K562 (cell line): ENCODE results near the gene SLC2A9. TPM values are rescaled to one million over a fixed set of nuclear protein-coding genes. Genes with fewer than 3 reads are reported as not detected.

Experiments
- ATAC-seq: fragments of 200-7000 bp; cut with Tn5 transposase; 3 replicates; pipeline ENCODE4 v1.9.1; 2020; ENCODE audit warnings: moderate library complexity
- BruUV-seq: library from RNA; stranded (reverse); fragments of 400-500 nt; replicated peaks from 2 replicates; lab custom pipeline; 2021; lab: Mats Ljungman, UMichigan
- CTCF ChIA-PET: fragments of 300-600 bp; formaldehyde crosslinking; extraction: SDS; loops from one replicate; lab custom pipeline; 2021; ENCODE audit warnings: low intra/inter-chr PET ratio; lab: Yijun Ruan, JAX
- POLR2A ChIA-PET: fragments of 300-600, 350-650 bp; sonication (Branson Sonifier 250); formaldehyde crosslinking; extraction: SDS; loops from one replicate; lab custom pipeline; 2021; ENCODE audit warnings: antibody characterized with exemption, inconsistent platforms; lab: Yijun Ruan, JAX
- DNase-seq, 4 experiments: peaks; one replicate each; pipeline versions ENCODE4 v3.0.0 to v3.0.0-alpha.2; 2011 to 2018; ENCODE audit warnings: low spot score in 3 of 4, mixed read lengths in 3 of 4; ENCODE audit errors: extremely low read depth in 1 of 4
- FAIRE-seq: peaks from 2 replicates; lab custom pipeline; 2011; peaks lifted over from hg19 to GRCh38; lab: Jason Lieb, UNC
- H2AFZ ChIP-seq: 2 replicates; pipeline ENCODE4 v1.6.0; 2011; ENCODE audit warnings: low read depth, low read length, control low read depth, inconsistent platforms
- H3K27ac ChIP-seq: fragments of 200-600 bp; 3 replicates; pipeline ENCODE4 v1.8.0; 2011; ENCODE audit warnings: low read depth, mild to moderate bottlenecking, control low read depth, inconsistent platforms, low read length, moderate library complexity, mixed read lengths; ENCODE audit errors: extremely low read depth
- H3K27me3 ChIP-seq, 2 experiments: fragments of 300-600 bp in 1 of 2; 2 replicates in 1 of 2; 3 replicates in 1 of 2; pipeline versions ENCODE4 v1.6.0 to v1.8.0; 2011; ENCODE audit warnings: inconsistent platforms in 2 of 2, low read length in 2 of 2, mild to moderate bottlenecking in 1 of 2, mixed read lengths in 1 of 2, moderate library complexity in 1 of 2; ENCODE audit not compliant: control insufficient read depth in 2 of 2, insufficient read depth in 2 of 2
- H3K36me3 ChIP-seq: fragments of 300-600 bp; 3 replicates; pipeline ENCODE4 v1.8.0; 2011; ENCODE audit warnings: mild to moderate bottlenecking, low read length, inconsistent platforms; ENCODE audit not compliant: control insufficient read depth, insufficient read depth
- H3K4me1 ChIP-seq, 2 experiments: fragments of 200-600 bp in 1 of 2; replicated peaks in 1 of 2; 2 replicates in 1 of 2; 3 replicates in 1 of 2; pipeline versions ENCODE4 v1.5.1 to v1.8.0; 2011; ENCODE audit warnings: inconsistent platforms in 2 of 2, low read length in 2 of 2, mild to moderate bottlenecking in 1 of 2, mixed read lengths in 1 of 2, moderate library complexity in 1 of 2; ENCODE audit not compliant: control insufficient read depth in 2 of 2, insufficient read depth in 2 of 2
- H3K4me2 ChIP-seq: 2 replicates; pipeline ENCODE4 v1.6.1; 2011; ENCODE audit warnings: low read length, control low read depth, inconsistent platforms, mixed read lengths; ENCODE audit not compliant: insufficient read depth
- H3K4me3 ChIP-seq: fragments of 200-600 bp; sonication (generic), shearing (Covaris generic); 2 replicates; pipeline ENCODE4 v1.5.1; 2016; ENCODE audit warnings: control low read depth, inconsistent platforms
- H3K79me2 ChIP-seq: fragments of 200-600 bp; 3 replicates; pipeline ENCODE4 v1.8.0; 2011; ENCODE audit warnings: low read length, inconsistent platforms; ENCODE audit not compliant: control insufficient read depth, insufficient read depth
- H3K9ac ChIP-seq, 2 experiments: 2 replicates each; pipeline versions ENCODE4 v1.6.0 to v1.6.1; 2011; ENCODE audit warnings: low read depth in 2 of 2, low read length in 2 of 2, control low read depth in 1 of 2, inconsistent platforms in 1 of 2, mild to moderate bottlenecking in 1 of 2, mixed read lengths in 1 of 2; ENCODE audit not compliant: insufficient read depth in 1 of 2
- H3K9me1 ChIP-seq: one replicate; pipeline ENCODE4 v1.6.0; 2011; ENCODE audit warnings: inconsistent platforms, mild to moderate bottlenecking, low read length, moderate library complexity; ENCODE audit not compliant: control insufficient read depth, insufficient read depth
- H3K9me3 ChIP-seq: replicated peaks from 2 replicates; pipeline ENCODE4 v1.5.1; 2011; ENCODE audit warnings: low read depth, low read length, inconsistent platforms; ENCODE audit not compliant: control insufficient read depth, insufficient read depth
- H4K20me1 ChIP-seq: replicated peaks from 2 replicates; pipeline ENCODE4 v1.6.1; 2011; ENCODE audit warnings: low read length, inconsistent platforms, mixed read lengths; ENCODE audit not compliant: control insufficient read depth, insufficient read depth
- OTX1 ChIP-seq: fragments of 450-650 bp; formaldehyde crosslinking; IDR thresholded peaks from 2 replicates; pipeline ENCODE4 v1.4.0; 2022; ENCODE audit warnings: mild to moderate bottlenecking
- PRMT5 ChIP-seq: sonication (generic); formaldehyde crosslinking; IDR thresholded peaks from 2 replicates; pipeline ENCODE4 v1.5.0; 2020; ENCODE audit warnings: missing genetic modification reagents
- WGBS: fragments of 100-300 bp; shearing (Covaris generic); methylation state at CpG from one replicate; pipeline ENCODE4 v1.1.6; 2016; ENCODE audit warnings: low coverage, mixed read lengths; ENCODE audit not compliant: insufficient coverage; ENCODE audit errors: missing lambda C conversion rate; 5-methylcytosine and 5-hydroxymethylcytosine counted together
- in situ Hi-C: fragments of 300-500 bp; cut with MboI; formaldehyde crosslinking; loops from 4 replicates; pipeline ENCODE4 v1.15.0; 2018; ENCODE audit warnings: inconsistent platforms, mixed read lengths
- intact Hi-C: fragments of 100-400 bp; cut with micrococcal nuclease; formaldehyde crosslinking; loops from 2 replicates; pipeline ENCODE4 v1.14.2; 2022
- polyA plus RNA-seq, 8 experiments: library from polyadenylated mRNA; depleted of rRNA in 4 of 8; stranded (reverse) in 5 of 8; unstranded in 3 of 8; fragments of >200 nt; fragmentation: Nextera tagmentation in 2 of 8; fragmentation: Illumina TruSeq in 1 of 8; extraction: Ambion mirVana in 2 of 8; extraction: Trizol in 1 of 8; gene quantifications; 2 replicates each; pipeline versions ENCODE4 v1.2.1 to v1.2.3, GENCODE V29; 2011 to 2014; ENCODE audit warnings: inconsistent platforms in 1 of 8, missing spikeins in 1 of 8
- total RNA-seq, 7 experiments: library from RNA; depleted of rRNA in 6 of 7; stranded (reverse); fragments of >200 nt in 6 of 7; fragmentation: Illumina TruSeq in 2 of 7; extraction: Trizol in 2 of 7; gene quantifications; 2 replicates each; pipeline versions ENCODE4 v1.2.1 to v1.2.3, GENCODE V29; 2011 to 2021; ENCODE audit warnings: low replicate concordance in 1 of 7
- TF ChIP-seq, protein P1 (sequence below): sonication (generic); formaldehyde crosslinking; IDR thresholded peaks from 2 replicates; pipeline ENCODE4 v1.8.0; 2023; ENCODE audit warnings: mild to moderate bottlenecking, missing genetic modification reagents
- TF ChIP-seq, protein P2 (sequence below), 2 experiments: fragments of 450-650 bp in 1 of 2; sonication (generic) in 1 of 2; formaldehyde crosslinking; conservative IDR thresholded peaks; 2 replicates each; pipeline versions ENCODE4 v1.4.0 to v1.8.1; 2020 to 2022; ENCODE audit warnings: mild to moderate bottlenecking in 1 of 2, missing genetic modification reagents in 1 of 2

Gene SLC2A9
- total and polyA plus RNA-seq, 9 of the 15 experiments (the other 6 are each of a cell fraction or from before 2014, with no cell fraction given): 0.15 to 1.9 (median 0.76) TPM

DNA sequence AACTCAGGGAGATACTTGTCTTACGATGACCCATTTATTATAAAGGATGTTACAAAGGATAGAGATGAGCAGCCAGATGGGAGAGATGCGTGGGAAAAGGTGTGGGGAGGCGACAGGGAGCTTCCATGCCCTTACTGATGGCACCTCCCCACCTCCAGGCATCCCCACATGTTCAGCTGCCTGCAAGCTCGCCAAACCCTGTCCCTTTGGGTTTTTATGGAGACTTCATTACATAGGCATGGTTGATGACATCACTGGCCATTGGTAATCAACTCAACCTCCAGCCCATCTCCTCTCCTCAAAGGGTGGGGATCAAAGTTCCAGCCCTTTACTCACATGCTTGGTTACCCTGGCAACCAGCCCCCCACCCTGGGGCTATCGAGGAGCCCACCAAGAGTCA lies 29.4 kb upstream of the SLC2A9 start:
- in situ Hi-C loops: no loop called here
- no peak for TF ChIP-seq OTX1
- TF ChIP-seq, all 486 proteins: peak for 0
- Histone ChIP-seq H3K27me3 (peaks cover 22 to 50% of the 10 kb centered on the region in 2 experiments), H3K9me1 (no peaks in the 10 kb centered on the region), H3K36me3 (no peaks in the 10 kb centered on the region), H4K20me1 (no peaks in the 10 kb centered on the region), H3K79me2 (no peaks in the 10 kb centered on the region), H3K4me2 (no peak overlapping the region), H2AFZ (no peak overlapping the region), H3K9me3 (no peaks in the 10 kb centered on the region), H3K9ac (no peak overlapping the region), H3K4me1 (no peaks in the 10 kb centered on the region), H3K27ac (no peak overlapping the region), H3K4me3 (no peak overlapping the region)
- FAIRE-seq: no peak
- 1% methylated on average over 5 of the region's 5 CpGs for WGBS
- DNase-seq: no peak
- ATAC-seq: no peak
- intact Hi-C loops: no loop called here
- ChIA-PET CTCF (no interaction called here), POLR2A (no interaction called here)
- no TSS peak for BruUV-seq

DNA sequence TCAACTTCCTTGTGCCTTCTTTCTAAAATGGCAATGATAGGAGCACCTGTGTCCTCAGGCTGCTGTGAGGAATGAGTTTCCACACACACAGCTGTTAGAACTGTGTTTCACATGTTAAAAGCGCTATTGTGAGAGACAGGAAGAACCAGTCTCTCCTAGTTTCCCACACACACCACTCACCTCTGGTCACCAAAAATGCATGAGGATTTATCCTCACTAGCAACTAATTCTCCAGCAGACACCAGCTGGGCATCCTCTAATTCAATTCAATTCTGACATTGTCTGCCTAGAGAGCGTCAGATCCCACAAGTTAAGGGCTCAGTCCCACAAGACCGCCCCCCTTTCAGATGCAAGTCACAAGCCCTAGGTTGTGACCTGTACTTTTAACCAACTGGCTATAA lies 29.0 kb upstream of the SLC2A9 start:
- no peak overlapping the region for H3K4me3 ChIP-seq
- BruUV-seq: no TSS peak
- no peak overlapping the region for H3K4me2 ChIP-seq
- no peaks in the 10 kb centered on the region for H3K9me1 ChIP-seq
- TF ChIP-seq, protein P1, sequence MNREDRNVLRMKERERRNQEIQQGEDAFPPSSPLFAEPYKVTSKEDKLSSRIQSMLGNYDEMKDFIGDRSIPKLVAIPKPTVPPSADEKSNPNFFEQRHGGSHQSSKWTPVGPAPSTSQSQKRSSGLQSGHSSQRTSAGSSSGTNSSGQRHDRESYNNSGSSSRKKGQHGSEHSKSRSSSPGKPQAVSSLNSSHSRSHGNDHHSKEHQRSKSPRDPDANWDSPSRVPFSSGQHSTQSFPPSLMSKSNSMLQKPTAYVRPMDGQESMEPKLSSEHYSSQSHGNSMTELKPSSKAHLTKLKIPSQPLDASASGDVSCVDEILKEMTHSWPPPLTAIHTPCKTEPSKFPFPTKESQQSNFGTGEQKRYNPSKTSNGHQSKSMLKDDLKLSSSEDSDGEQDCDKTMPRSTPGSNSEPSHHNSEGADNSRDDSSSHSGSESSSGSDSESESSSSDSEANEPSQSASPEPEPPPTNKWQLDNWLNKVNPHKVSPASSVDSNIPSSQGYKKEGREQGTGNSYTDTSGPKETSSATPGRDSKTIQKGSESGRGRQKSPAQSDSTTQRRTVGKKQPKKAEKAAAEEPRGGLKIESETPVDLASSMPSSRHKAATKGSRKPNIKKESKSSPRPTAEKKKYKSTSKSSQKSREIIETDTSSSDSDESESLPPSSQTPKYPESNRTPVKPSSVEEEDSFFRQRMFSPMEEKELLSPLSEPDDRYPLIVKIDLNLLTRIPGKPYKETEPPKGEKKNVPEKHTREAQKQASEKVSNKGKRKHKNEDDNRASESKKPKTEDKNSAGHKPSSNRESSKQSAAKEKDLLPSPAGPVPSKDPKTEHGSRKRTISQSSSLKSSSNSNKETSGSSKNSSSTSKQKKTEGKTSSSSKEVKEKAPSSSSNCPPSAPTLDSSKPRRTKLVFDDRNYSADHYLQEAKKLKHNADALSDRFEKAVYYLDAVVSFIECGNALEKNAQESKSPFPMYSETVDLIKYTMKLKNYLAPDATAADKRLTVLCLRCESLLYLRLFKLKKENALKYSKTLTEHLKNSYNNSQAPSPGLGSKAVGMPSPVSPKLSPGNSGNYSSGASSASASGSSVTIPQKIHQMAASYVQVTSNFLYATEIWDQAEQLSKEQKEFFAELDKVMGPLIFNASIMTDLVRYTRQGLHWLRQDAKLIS (CRISPR knock-in tag): no peak
- TF ChIP-seq, protein P2, sequence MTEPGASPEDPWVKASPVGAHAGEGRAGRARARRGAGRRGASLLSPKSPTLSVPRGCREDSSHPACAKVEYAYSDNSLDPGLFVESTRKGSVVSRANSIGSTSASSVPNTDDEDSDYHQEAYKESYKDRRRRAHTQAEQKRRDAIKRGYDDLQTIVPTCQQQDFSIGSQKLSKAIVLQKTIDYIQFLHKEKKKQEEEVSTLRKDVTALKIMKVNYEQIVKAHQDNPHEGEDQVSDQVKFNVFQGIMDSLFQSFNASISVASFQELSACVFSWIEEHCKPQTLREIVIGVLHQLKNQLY (CRISPR knock-in tag; conservative IDR thresholded peaks at IDR 0.05): no peak
- TF ChIP-seq PRMT5 (CRISPR knock-in tag): no peak
- TF ChIP-seq, all 486 proteins: peak for 0
- in situ Hi-C loops (no loop called here), intact Hi-C loops (no loop called here)
- peaks cover 22 to 50% of the 10 kb centered on the region in 2 experiments for H3K27me3 ChIP-seq
- ChIA-PET CTCF (no interaction called here), POLR2A (interaction anchor here (0.6 kb wide), 1 partner anchor 167 kb away, joined by 3 read pairs; no protein-coding TSS in a partner anchor)
- no peak overlapping the region for H3K9ac ChIP-seq
- DNase-seq (no peak), ATAC-seq (no peak), FAIRE-seq (no peak)
- WGBS: 0% methylated on average over 3 of the region's 3 CpGs
- H3K9me3 ChIP-seq: no peaks in the 10 kb centered on the region
- H4K20me1 ChIP-seq: no peaks in the 10 kb centered on the region
- H3K4me1 ChIP-seq: no peaks in the 10 kb centered on the region
- H3K27ac ChIP-seq: no peak overlapping the region
- no peaks in the 10 kb centered on the region for H3K36me3 ChIP-seq
- no peak overlapping the region for H2AFZ ChIP-seq
- no peaks in the 10 kb centered on the region for H3K79me2 ChIP-seq
